Stimulated activated naive B cell treated with anti-CD40 and anti-IgM and Interleukin-4, amounts not matched to agents 10 μg/mL and 1 μg/mL and 100 μg/mL, for 72 hours (primary cell): ENCODE data around the gene RPL13.

ENCODE experiments used
- ATAC-seq, 2 donors: fragments of 150-1000 bp; cut with Tn5 transposase; replicated peaks; 2 replicates each; pipeline ENCODE4 v1.10.0; 2021; ENCODE audit warnings: moderate library complexity in 1 of 2
- DNase-seq: peaks from one replicate; pipeline ENCODE4 v3.0.0; 2021
- H3K27ac Mint-ChIP-seq: one replicate; pipeline ENCODE4 v1.8.0; 2022; ENCODE audit warnings: mild to moderate bottlenecking, mixed read lengths
- H3K27me3 Mint-ChIP-seq, 2 donors: one replicate each; pipeline ENCODE4 v1.8.0; 2022; ENCODE audit warnings: mixed read lengths in 2 of 2
- H3K36me3 Mint-ChIP-seq, 2 donors: one replicate each; pipeline ENCODE4 v1.8.0; 2022; ENCODE audit warnings: mixed read lengths in 2 of 2, mild to moderate bottlenecking in 1 of 2
- H3K4me1 Mint-ChIP-seq, 2 donors: one replicate each; pipeline ENCODE4 v1.8.0; 2022; ENCODE audit warnings: mixed read lengths in 2 of 2, mild to moderate bottlenecking in 1 of 2
- H3K4me3 Mint-ChIP-seq, 2 donors: one replicate each; pipeline ENCODE4 v1.8.0; 2022; ENCODE audit warnings: mild to moderate bottlenecking in 2 of 2, mixed read lengths in 2 of 2, moderate library complexity in 1 of 2
- H3K9me3 Mint-ChIP-seq, 2 donors: one replicate each; pipeline ENCODE4 v1.8.0; 2022; ENCODE audit warnings: mixed read lengths in 2 of 2, mild to moderate bottlenecking in 1 of 2

Gene RPL13

DNA sequence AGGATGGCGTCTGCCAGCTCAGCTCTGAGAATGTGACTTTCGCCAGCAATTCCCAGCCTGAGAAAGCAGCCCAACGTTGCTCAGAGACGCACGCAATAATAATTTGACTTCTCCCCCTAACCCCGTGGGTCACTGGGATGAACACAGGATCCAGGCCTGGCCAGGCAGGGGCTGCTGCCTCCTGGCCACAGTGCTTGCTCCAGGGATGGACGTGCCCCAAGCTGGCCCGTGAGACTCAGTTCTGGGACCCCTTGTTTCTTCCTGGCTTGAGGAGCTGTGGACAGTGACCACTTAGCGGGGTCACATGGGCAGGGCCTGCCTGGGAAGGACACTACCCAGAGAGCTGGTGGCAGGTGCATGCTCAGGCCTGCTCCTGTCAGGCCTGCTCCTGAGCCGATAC lies 39.4 kb downstream of the RPL13 start:
- Mint-ChIP-seq H3K36me3 (no peaks in the 10 kb centered on the region), H3K9me3 (no peaks in the 10 kb centered on the region), H3K27me3 (peaks cover 5 to 20% of the 10 kb centered on the region in 2 donors), H3K4me3 (no peak overlapping the region), H3K4me1 (peaks cover 12 to 13% of the 10 kb centered on the region in 2 donors), H3K27ac (no peak overlapping the region)
- no peak for ATAC-seq
- DNase-seq = no peak

DNA sequence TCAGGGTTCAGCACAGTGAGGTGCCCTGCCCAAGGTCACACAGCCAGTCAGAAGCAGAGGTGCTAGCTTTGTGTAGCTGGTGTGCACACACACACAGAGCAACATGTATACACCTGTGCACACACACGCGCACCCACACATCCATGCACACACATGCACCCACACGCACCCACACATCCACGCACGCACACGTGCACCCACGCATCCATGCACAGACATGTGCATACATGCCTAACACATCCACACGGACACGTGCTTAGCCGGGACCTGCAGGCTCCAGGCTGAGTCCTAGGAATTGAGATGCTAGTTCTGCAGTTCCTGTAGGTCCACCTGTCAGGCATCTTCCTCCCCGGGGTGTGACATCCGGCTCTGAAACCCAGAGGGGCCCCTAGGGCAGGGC lies 39.9 kb downstream of the RPL13 start:
- Mint-ChIP-seq H3K27ac (peak overlapping the region; percentile 51), H3K27me3 (peaks cover 5 to 20% of the 10 kb centered on the region in 2 donors), H3K36me3 (no peaks in the 10 kb centered on the region), H3K4me3 (no peak overlapping the region), H3K9me3 (no peaks in the 10 kb centered on the region), H3K4me1 (peaks cover 12 to 13% of the 10 kb centered on the region in 2 donors)
- ATAC-seq (no peak), DNase-seq (no peak)

DNA sequence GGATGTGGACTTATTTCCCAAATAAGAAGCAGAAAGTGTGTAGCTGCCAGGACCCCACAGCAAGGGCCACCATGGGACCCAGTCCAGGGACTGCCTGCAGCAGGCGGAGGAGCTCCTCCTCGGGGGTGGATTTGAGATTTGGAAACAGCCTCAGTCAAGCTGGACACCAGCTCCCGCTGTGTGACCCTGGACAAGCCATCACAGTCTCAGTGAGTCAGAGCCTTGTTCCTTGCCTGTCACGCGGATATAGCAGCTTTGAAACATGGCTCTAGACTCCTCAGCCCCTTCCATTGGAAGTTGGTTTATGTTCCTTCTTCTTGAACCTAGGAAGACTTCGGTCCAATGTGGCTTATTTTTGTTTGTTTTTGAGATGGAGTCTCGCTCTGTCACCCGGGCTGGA lies 40.5 kb downstream of the RPL13 start:
- Mint-ChIP-seq H3K27me3 (peaks cover 5 to 20% of the 10 kb centered on the region in 2 donors), H3K9me3 (no peaks in the 10 kb centered on the region), H3K4me3 (no peak overlapping the region), H3K27ac (no peak overlapping the region), H3K36me3 (no peaks in the 10 kb centered on the region), H3K4me1 (peaks cover 12 to 13% of the 10 kb centered on the region in 2 donors)
- ATAC-seq (no peak), DNase-seq (no peak)

DNA sequence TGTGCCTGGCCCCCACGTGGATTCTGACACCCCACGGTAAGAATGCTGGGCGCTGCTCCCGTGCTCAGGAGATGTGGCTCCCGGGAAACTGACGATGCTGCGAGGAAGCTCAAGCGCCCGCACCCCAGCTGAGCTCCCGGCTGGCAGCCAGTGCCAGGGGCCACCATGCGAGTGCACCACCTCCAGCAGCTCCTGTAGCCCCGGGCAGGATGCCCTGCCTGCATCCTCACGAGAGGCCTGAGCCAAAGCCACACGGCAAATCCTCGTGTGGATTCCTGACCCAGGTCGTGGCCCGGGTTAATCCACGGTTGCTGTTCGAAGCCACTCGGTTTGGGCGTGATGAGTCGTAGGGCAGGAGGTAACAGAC lies 41.4 kb downstream of the RPL13 start:
- Mint-ChIP-seq H3K36me3 (no peaks in the 10 kb centered on the region), H3K27me3 (peaks cover 5 to 20% of the 10 kb centered on the region in 2 donors), H3K4me3 (no peak overlapping the region), H3K27ac (no peak overlapping the region), H3K4me1 (peaks cover 10 to 13% of the 10 kb centered on the region in 2 donors), H3K9me3 (no peaks in the 10 kb centered on the region)
- DNase-seq (no peak), ATAC-seq (no peak)

DNA sequence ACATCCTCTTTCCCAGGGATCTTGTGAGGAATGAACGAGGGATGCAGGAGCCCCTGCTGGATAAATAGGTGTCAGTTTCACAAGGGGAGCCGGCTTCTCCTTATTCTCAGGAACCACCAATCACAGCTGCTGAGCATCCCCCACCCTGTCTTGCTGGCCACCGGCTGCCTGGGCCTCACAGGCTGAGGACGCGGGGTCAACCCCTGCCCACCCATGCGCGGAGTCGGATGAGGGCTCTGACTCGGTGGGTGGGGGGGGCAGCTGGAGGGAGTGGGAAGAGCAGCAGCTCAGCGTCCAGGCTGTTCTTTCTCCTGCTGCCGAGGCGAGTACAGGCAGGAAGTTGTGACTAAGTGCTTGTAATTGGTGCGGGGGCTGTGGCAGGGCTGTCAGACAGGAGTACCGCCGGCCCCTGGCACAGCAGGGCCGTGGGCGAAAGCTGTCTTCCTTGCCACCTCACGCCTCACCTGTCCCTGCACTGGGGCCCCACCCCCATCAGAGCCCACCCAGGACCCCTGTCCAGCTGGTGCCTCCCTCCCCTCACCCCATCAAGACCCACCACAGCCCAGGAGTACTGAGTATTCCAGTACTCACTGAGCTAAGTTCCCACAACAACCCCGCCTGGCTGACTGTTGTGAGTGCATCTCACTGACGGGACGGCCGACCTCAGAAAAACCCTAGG lies 41.9 kb downstream of the RPL13 start:
- H3K27me3 Mint-ChIP-seq = peaks cover 5 to 20% of the 10 kb centered on the region in 2 donors
- no peak for DNase-seq
- peak; percentile 81 to 87 for ATAC-seq
- peak overlapping the region in 1 of 2 donors; percentile 51 for H3K4me3 Mint-ChIP-seq
- H3K9me3 Mint-ChIP-seq = no peaks in the 10 kb centered on the region
- H3K36me3 Mint-ChIP-seq = no peaks in the 10 kb centered on the region
- peaks cover 10 to 13% of the 10 kb centered on the region in 2 donors for H3K4me1 Mint-ChIP-seq
- H3K27ac Mint-ChIP-seq = no peak overlapping the region

DNA sequence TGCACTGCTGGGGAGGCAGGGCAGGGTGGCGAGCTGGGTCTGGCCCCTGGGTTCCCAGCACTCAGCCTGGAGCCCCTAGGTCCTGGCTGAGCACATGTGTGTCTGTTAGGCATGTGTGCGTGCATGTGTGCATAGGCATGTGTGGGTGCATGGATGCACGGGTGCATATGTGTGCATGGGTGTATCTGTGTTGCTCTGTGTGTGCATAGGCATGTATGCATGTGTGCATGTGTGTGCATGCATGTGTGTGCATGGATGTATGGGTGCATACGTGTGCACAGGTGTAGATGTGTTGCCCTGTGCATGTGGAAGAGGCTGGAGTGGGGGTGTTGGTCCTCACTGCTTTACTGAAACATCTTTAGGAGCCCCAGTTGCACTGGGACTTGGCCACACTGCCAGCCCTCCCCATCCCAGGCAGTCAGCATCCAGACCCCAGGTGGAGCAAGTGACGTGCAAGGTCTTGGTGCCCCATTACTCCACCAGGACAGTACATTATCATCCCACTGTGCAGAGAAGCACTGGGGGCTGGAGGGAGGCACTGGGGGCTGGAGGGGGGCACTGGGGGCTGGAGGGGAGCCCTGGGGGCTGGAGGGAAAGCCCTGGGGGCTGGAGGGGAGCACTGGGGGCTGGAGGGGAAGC lies 42.6 kb downstream of the RPL13 start:
- peaks cover 10 to 13% of the 10 kb centered on the region in 2 donors for H3K4me1 Mint-ChIP-seq
- H3K9me3 Mint-ChIP-seq = no peaks in the 10 kb centered on the region
- ATAC-seq = peak; percentile 12 to 14
- no peak for DNase-seq
- no peak overlapping the region for H3K27ac Mint-ChIP-seq
- peaks cover 5 to 20% of the 10 kb centered on the region in 2 donors for H3K27me3 Mint-ChIP-seq
- H3K36me3 Mint-ChIP-seq = no peaks in the 10 kb centered on the region
- H3K4me3 Mint-ChIP-seq = peak overlapping the region in 1 of 2 donors; percentile 51

DNA sequence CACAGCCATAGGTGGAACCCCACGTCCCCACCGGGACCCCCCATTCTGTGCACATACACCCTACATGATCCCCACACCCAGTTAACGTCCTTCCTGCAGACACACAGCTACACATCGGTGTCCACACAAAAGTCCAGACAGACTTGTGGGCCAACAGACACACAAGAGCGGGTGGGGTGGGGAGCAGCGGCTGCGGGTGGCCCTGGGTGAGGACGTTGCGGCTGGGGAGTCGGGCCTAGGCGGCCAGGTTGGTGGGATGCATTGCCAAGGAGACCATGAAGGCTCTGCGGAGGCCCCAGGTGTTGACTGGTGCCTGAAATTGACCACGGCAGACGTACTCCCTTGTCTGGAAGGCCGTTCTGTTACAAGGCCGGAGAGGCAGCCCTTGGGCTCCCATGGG lies 44.3 kb downstream of the RPL13 start:
- H3K4me3 Mint-ChIP-seq = no peak overlapping the region
- ATAC-seq (no peak), DNase-seq (no peak)
- H3K9me3 Mint-ChIP-seq = no peaks in the 10 kb centered on the region
- no peaks in the 10 kb centered on the region for H3K36me3 Mint-ChIP-seq
- peaks cover 10 to 13% of the 10 kb centered on the region in 2 donors for H3K4me1 Mint-ChIP-seq
- peaks cover 5 to 15% of the 10 kb centered on the region in 2 donors for H3K27me3 Mint-ChIP-seq
- H3K27ac Mint-ChIP-seq = no peak overlapping the region

DNA sequence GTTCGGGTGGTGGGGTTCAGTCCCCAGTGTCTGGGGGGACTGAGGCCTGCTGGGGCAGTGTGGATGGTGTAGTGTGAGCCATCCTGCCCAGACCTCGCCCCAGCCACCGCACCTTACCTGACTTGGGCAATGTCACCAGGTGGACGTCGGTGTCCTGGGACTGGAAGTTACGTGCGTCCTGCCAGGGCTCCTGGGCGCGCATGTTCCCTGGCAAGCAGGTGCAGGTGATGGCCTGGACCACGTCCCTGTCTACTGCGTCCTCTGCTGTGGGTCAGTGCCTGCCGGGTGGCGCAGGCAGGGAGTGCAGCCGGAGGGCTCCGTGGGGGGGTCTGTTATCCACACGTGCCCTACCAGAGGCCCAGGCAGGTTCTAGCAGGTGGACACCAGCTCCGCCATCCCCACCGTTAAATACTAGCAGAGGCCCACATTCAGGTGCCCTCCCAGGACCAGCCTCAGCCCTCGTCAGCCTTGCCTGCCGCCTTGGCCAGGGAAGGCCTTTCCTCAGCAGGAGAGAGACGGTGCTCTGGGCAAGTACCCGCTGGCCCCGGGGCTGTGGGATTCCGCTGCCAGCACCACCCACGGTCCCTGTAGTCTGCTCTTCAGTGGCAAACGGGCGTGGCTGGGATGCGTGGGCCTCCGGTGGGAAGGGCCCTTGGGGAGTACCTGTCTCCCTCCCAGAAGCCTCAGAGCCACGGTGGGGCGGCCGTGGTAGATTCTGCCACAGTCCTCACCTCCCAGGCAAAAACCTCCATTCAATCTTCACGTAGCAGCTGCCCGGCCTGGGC lies 44.9 kb downstream of the RPL13 start:
- Mint-ChIP-seq H3K27me3 (peaks cover 5 to 15% of the 10 kb centered on the region in 2 donors), H3K36me3 (no peaks in the 10 kb centered on the region), H3K4me1 (peaks cover 10 to 13% of the 10 kb centered on the region in 2 donors), H3K27ac (no peak overlapping the region), H3K9me3 (no peaks in the 10 kb centered on the region), H3K4me3 (no peak overlapping the region)
- no peak for ATAC-seq
- no peak for DNase-seq

DNA sequence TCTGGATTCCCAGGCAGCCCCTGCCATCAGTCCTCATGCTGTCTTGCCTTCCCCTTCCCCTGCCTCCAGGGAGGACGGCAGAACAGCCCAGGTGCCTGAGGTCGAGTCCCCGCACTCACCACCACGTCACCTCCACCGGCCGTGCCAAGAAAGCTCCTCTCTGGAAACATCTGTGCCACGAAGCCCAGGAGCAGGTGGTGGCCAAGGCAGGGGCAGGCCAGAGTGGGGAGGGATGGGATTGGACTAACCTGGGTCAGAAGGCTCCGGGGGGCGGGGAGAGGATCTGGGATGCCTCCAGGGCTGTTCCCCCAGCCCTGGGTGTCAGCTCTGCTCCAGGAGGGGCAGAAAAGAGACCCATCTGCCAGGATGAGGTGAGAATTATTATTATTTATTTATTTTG lies 45.5 kb downstream of the RPL13 start:
- no peak for ATAC-seq
- Mint-ChIP-seq H3K36me3 (no peaks in the 10 kb centered on the region), H3K27ac (no peak overlapping the region), H3K4me3 (no peak overlapping the region), H3K4me1 (peaks cover 10 to 13% of the 10 kb centered on the region in 2 donors), H3K9me3 (no peaks in the 10 kb centered on the region), H3K27me3 (peaks cover 5 to 15% of the 10 kb centered on the region in 2 donors)
- DNase-seq = no peak

DNA sequence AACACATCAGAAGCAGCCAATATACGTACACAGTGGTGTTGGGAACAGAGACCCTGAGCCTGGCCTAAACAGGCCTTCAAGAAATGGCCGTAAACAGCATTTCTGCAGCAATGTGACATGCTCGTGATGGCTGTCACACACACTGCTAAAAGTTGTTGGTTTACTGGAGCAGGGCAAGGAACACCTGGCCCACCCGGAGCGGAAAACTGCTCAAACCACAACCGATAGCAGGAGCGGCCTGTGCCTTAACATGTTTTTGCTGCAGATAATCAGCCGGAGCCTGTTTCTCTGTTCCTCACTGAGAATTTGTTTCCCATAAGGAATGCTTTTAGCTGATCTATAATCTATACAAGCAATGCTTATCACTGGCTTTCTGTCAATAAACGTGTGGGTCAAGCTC lies 47.0 kb downstream of the RPL13 start:
- Mint-ChIP-seq H3K9me3 (no peaks in the 10 kb centered on the region), H3K27ac (no peak overlapping the region), H3K4me3 (no peak overlapping the region), H3K36me3 (no peaks in the 10 kb centered on the region), H3K4me1 (peaks cover 7 to 8% of the 10 kb centered on the region in 2 donors), H3K27me3 (peaks cover 5 to 9% of the 10 kb centered on the region in 2 donors)
- ATAC-seq (no peak), DNase-seq (no peak)

DNA sequence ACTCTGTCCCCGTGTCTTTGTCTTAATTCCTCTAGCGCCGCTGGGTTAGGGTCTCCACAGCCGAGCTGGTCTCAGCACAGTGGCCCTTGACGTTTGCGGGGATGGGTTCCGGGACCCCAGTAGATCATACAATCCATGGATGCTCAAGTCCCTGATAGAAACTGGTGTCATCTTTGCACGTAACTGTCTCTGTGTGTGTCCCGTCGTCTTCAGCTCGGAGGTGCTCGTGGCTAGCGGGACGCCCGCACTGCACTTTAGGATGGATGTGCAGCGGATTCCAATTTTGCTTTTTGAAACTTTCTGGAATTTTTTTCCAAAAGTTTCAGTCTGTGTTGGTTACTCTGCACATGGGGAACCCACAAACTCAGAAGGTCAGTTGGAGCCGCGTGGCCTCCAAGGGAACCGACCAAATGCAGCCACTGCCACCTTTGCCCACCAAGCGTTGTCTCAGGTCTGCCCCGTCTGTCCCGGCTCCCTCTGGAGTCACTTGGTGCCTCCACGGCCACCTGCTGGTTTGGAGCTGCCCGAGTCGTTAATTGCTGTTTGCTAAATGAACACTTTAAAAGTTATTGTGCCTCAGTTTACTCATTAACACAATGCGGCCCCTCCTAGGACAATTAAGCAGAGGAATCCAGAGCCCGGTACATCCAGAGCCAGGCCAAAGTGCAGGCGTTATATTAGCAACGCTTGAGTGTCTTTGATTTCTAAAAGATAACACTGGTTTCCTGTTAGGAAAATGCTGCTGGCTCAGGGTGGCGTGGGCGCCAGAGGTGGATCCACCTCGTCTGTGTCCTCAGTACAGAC lies 47.7 kb downstream of the RPL13 start:
- H3K4me3 Mint-ChIP-seq = no peak overlapping the region
- peaks cover 4 to 7% of the 10 kb centered on the region in 2 donors for H3K27me3 Mint-ChIP-seq
- ATAC-seq = no peak
- no peak for DNase-seq
- no peaks in the 10 kb centered on the region for H3K36me3 Mint-ChIP-seq
- peaks cover under 1 to 1% of the 10 kb centered on the region in 2 donors for H3K4me1 Mint-ChIP-seq
- H3K9me3 Mint-ChIP-seq = no peaks in the 10 kb centered on the region
- no peak overlapping the region for H3K27ac Mint-ChIP-seq

DNA sequence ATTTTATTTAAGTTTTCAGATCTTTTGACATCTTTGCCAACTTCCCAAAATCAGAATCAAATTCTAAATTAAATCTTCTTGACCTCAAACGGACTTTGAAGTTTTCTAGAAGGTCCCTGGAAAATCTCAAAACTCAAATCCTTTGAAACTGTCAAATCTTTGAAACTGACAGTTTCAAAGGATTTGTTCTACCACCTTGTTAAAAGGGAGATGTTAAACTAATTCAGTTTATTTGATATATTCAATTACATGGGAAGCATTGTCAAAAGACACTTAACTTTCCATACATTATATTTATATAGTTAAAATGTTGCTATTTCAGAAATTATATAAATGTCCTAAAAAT lies 49.6 kb downstream of the RPL13 start:
- Mint-ChIP-seq H3K27ac (no peak overlapping the region), H3K27me3 (peaks cover 4 to 22% of the 10 kb centered on the region in 2 donors), H3K4me1 (no peaks in the 10 kb centered on the region), H3K9me3 (no peaks in the 10 kb centered on the region), H3K4me3 (no peak overlapping the region), H3K36me3 (no peaks in the 10 kb centered on the region)
- DNase-seq = no peak
- no peak for ATAC-seq

DNA sequence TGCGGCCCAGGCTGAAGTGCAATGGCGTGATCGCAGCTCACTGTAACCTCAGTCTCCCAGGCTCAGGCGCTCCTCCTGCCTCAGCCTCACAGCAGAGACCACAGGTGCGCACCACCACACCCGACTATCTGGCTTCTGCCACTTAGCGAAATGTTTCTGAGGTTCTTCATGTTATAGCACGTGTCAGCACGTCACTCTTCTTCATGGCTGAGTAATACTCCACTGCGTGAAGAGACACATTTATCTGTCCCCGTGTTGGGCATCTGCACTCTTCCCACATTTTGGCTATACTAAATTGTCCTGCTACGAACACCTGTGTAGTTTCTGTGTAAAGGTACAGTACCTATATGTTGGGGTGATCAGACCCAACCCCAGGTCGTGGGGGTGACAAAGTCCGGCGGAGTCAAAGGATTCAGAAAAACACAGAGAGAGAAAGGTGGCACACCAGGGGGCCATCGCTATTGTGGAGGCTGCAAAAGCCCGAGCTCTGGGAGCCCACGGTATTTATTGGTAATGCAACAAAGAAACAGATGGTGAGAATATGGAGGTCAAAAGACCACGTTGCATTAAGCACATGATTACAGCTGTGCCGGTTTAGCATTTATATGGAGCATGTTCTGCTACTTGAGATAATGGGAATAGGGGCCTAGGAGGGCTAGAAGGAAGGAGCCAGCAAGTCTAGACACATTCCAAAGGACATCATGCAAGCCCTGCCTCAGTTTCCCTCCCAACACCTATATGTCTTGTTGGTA lies 52.1 kb downstream of the RPL13 start:
- ATAC-seq (no peak), DNase-seq (no peak)
- no peak overlapping the region for H3K4me3 Mint-ChIP-seq
- no peak overlapping the region for H3K27ac Mint-ChIP-seq
- H3K9me3 Mint-ChIP-seq = peaks cover 0 to 2% of the 10 kb centered on the region in 2 donors
- peaks cover 9 to 10% of the 10 kb centered on the region in 2 donors for H3K4me1 Mint-ChIP-seq
- H3K27me3 Mint-ChIP-seq = peaks cover 4 to 22% of the 10 kb centered on the region in 2 donors
- H3K36me3 Mint-ChIP-seq = no peaks in the 10 kb centered on the region
